Limb (tissue), 2 donors: ENCODE data around the gene SYNPR.
A peak's percentile ranks its signal among the peaks of the same experiment; 100 is the strongest.

ENCODE experiments used
- DNase-seq, 2 donors: peaks; one replicate each; pipeline ENCODE4 v3.0.0-alpha.2; 2016; ENCODE audit errors: extremely low spot score in 2 of 2

Gene SYNPR

DNA sequence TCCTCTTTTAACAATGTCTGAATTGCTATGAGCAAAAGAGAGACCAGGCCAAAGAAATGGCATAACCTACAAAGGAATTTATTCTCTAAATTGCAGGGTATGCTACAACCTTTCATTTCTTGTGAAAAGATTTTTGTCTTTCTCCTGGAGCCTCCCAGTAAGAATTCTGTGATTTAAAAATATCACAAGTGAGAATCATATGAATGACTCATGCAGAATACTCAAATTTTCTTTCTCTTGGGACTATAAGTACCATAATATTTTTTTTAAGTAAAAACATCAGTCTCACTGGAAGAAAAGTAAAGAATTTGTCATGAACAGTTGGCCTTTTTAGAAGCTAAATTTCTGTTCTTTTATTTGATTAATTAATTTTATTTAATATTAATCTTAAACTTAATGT lies 26.3 kb downstream of the SYNPR start:
- no peak for DNase-seq

DNA sequence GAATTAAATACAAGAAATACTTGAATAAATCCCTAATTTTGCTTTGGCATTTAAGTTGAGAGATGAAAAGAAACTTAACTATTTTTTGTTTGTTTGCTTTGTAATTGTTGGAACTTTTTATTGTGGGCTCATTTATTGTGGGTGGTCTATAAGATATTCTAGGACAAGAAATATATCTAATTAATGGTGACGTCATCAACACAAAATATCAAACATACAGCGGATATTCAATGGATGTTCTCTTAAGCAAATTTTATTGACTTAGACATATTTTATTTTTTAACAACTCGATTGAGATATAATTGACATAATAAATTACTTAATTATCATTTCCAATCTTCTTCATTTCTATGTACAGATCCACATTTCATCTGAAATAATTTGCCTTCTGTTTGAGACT lies 30.0 kb downstream of the SYNPR start:
- no peak for DNase-seq

DNA sequence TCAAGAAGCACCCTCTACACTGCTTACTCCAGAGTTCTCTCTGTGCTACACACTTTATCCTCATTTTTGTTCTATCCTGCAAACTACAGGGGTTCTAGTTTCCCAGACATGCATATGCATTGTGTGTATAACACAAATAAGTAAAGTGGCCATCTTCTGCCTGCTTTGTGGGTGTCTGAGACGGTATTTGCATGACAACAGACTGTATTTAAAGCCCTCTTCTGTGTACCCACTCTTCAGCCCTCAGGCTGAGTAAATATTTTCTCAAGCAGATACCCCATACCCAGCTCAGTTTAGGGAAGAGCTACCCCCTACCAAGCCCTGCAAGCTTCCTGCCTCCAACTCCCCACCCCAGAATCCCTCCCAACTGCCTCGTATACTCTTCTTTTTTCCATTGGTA lies 31.7 kb downstream of the SYNPR start:
- no peak for DNase-seq

DNA sequence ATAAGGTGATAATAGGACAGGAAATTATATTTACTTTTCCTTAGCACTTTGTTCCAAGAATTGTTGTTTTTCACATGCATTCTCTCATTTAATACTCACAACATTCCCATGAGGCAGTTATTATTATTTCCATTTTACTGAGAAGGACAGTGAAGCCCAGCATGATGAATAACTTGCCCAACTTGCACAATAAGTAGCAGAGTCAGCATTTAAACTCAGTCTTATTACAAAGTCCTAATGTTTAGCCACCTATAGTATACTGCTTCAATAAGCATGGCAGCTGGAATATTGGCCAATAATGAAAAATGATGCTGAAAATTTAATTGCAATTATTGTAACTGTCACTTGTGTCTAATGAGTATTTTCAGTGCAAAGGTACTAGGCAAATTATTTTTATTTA lies 45.7 kb downstream of the SYNPR start:
- no peak for DNase-seq

DNA sequence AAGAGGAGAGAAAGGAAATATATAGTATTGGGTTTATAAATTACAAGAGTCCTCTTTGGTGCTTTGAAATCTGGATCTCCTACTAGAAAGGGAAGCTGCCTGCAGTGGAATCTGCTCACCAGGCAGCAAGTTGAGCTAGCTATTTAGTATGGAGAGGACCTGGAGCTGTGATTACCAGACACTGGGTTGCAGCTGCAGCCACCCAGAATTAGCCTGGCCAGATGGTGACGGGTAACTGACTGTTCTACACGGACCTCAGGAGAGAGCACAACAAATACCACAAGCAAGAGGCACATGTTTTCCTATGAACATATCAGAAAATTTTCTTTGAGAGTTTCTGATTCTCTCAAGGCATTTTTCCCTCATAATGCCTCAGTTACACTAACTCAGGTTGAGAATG lies 46.5 kb downstream of the SYNPR start:
- DNase-seq: no peak

DNA sequence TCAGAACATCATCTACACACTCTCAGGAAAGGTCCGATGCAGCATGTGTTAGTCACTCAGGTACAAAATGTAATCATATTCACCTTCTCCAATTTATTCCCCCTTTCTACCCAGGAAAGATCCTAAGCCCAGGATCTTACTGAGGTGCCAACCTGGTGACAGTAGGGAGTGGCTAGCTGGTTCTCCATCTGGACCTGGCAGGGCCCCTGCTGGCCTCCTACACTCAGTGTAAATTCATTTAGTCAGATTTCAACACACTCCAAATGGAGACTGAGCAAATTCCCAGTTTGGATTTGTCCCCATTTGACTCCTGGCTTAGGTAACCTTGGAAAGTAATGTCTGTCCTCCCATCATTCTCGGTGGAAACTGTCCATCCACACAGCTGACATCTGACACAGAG lies 47.3 kb downstream of the SYNPR start:
- no peak for DNase-seq

DNA sequence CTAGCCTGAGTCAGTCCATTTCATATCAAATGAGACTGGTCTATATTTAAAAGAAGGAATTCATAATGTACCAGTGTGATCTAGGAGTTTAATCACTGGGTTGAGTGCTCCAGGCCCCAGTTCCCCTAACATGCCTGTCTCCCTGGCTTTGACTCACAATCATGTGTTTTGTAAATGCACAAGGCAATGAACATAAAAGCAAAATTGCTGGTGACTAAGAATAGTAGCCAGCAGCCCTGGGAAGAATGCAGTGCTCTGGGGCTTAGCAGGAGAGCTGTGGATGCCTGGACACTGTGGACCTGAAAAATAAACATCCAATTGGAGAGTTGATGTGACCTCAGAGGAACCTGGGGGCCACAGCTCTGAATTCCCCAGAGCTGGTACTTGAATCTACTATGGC lies 50.3 kb downstream of the SYNPR start:
- DNase-seq: no peak

DNA sequence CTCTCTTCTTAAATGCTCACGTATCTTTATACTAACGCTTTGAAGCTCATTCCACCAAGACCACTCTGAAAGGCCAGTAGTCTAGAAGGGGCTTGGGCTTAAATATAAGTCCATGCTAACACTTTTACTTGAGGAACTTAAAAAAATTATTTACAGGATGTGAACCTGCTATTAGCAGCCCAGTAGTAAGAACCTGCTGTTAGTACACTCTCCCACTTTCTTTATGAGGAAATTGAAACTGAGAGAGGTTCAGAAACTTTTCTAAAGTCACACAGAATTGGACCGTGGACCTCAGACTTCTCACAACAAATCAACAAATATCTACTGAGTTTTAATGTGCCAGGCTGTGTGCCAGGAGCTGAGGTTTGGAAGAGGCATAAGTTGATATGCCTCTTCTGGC lies 53.4 kb downstream of the SYNPR start:
- no peak for DNase-seq

DNA sequence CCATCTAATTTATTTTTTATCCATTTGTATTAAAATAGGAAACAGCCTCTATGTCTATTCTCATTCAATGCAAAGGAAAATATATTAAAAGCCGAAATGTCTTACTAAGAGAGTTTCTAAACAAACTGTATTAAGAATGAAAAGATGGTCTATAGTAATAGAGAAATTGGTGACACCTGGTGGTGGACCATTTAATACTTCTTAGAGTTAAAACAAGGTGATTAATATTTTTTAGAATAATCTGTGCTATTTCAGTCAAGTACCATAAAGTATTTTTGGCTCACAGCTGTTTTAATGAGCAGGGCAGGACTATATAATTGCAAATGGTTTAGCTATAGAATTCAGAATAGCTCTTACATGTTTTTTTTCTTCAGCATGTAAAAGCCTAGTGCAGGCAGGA lies 55.7 kb downstream of the SYNPR start:
- no peak for DNase-seq

DNA sequence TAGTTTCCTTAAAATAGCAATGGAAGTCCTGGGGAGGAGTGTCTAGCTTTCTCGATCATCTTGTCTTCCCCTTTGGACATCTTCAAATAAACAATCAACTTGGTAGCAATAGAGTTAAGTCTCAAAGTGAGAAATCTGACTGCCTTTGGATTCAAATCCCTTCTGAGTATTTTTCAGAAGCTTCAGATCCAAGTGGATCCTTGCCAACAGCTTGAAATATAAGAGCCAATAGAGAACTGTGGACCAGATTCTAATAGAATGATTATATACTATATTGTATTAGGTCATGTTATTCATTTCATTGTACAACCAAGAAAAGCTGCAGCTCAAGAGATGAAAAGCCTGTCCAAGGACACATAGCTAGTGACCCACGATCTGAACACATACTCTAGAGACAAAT lies 60.2 kb downstream of the SYNPR start:
- DNase-seq: no peak

DNA sequence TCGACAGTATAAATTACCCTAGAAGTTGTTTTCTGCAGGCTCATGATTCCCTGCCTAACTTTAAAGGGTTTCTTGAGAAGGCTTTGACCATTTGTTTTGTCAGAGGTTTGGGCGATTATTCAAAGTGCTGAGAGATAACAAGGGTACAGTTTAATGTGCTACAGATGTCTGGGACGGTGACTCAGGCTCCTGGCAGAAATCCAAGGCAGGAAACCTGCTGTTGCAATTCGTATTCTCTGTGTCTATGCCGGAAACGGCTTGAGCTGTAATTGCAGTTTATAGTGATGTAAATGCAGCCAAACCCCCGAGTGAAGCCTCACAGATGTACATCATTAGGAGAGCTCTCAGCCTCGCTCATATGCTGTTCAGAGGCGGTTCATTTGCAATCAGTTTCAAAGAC lies 65.6 kb downstream of the SYNPR start:
- DNase-seq: peak; percentile 80 to 86

DNA sequence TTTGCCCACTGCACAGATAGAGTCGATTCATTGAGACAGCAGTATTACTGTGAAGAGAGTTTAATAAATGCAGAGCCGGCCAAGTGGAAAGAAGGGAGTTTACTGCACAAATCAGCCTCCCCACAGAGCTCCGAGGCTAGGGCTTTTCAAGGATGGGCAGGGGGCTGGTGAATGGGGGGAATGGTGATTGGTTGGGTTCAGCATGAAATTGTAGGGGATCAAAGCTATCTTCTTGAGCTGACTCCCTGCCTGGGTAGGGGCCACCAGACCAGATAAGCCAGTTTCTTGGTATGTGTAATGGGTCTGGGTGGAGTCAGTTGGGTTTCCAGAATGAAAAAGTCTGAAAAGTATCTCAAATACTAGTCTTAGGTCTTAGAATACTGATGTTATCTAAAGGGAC lies 66.6 kb downstream of the SYNPR start:
- no peak for DNase-seq

DNA sequence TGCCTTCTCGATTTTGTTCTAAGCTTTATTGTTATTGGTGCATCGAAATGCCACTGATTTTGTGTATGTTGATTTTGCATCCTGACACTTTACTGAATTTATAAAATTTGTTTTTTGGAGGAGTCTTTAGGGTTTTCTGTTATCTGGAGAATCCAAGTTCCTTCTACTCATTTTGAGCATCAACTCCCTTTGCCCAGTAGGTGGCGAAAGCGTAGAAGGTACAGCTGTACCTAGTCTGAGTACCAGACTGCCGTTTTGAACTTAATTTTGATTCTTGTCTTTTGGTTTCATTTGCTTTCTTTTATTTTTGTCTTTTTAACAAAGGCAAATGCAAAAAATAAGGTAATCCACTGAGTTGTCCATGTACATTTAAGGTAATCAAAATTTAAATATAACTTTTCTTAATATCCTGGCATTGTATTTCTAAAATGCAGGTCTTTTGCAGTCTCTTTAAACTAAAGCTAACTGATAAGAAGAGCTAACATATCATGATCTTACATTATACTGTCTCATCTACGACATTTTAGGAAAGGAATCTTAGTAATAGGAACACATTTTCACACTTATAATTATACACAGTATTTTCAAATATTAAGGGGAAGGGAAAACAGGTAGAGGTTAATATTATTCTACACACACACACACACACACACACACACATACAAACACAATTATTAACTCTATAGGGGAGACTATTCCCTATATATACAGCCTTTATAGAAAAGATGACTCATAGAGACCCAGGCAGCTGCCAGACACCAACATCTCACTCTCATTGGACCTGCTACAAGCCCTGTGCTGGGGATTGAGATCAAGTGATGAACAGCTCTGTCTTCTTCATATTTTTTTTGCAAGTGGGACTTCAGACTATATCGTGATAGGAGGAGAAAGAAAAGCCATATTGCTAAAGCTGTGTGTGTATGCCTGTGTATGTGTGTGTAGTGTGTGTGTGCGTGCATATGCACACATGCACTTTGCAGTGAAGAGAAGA lies 71.8 kb downstream of the SYNPR start:
- DNase-seq: peak; percentile 52 to 53

DNA sequence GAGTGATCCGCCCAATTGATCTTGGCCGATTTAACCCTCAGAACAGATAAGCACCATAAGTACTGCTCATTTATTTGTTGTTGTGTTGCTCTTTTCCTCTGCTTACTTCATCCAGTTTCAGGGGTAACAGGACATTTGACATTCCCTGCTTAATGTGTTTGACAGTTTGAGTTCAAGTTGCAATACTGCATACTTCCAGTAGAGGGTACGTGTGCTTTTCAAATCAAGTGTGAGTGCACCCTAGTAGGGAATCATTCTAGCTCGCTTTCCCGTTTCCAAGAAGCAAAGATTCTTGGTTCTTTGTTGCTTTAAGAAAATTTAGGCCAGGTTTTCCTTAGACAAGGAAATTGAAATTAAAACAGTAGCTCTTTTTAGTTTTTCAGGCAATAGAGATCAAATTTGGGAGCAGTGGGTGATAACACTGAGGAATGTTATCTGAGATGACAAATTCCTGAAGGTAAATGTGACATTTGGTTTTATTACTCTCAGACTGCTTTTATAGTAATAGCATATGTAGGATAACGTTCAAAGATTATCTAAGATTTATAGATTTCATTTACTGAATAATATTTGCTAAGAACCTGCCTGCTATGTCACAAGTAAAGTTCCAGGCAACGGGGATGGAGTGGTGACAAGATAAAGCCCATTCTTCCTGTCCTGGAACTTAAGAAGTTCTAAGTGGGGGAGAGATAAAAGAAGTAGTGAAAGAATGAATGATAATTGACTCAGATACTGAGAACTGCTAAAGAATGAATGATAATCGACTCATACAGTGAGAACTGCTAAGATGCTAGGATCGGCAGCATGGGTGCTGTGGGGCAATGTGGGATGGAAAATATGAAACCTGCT lies 73.3 kb downstream of the SYNPR start:
- DNase-seq: peak in 1 of 2 donors; percentile 61

DNA sequence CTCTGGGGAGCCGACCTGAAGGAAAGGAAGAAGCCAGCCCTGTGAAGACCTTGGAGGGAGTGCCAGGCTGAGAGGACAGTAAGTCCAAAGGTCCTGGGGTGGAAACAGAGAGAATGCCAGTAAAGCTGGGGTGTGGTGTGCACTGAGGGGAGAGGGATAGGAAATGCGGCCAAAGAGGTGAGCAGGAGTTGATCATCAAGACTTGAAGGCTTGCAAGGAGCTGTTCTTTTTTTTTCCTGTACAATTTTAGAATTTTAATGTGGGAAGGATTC lies 73.8 kb downstream of the SYNPR start:
- no peak for DNase-seq

DNA sequence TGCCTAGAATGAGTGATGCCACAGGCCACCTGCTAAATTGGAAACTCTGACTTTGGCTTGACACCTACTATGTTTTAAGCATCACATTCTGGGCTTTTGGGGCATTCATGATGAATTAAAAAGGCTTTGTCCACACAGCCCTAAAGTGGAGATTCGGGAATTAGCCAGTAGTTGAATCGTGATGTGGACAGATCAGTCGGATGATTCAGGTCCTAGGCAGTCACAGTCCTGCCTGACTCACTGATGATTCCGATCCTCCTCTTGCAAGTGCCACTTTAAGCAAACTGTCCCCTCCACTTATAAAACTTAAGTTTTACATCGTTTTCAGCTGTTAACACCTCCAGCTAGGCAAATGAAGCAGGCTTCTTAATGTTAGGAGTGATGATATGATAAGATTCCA lies 75.3 kb downstream of the SYNPR start:
- DNase-seq: no peak

DNA sequence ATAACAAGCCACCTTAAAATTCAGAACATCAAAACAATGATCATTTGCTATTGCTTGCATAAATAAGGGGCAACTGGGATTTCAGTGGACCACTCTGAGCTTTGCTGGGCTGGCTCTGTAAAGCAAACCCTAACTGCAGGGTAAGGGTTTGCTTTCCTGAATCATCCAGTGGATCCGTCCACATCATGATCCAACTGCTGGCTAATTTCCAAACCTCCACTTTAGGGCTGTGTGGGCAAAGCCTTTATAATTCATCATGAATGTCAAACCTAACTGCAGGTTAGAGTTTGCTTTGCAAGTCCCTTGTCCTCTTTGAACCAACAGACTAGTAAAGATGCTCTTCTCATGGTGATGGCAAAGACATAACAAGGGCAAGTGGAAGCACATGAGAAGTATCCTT lies 76.1 kb downstream of the SYNPR start:
- DNase-seq: no peak

DNA sequence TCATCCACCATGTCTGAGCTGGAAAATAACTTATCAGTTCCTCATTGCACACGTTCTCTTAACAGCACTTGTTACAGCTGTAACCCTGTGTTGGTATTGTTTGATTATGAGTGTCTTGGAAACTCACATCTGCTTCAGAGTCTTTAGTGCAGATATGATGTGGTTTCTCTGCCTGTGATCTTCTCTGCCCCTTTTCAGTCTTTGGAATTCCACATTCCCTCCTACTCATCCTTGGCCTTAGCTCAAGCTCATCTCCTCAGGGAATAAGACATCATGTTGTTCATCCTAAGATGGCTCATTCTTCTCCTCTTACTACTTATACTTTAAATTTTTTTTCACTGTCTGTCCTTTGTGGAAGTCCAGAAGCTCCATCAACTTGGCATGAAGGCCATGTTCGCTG lies 77.7 kb downstream of the SYNPR start:
- DNase-seq: no peak

DNA sequence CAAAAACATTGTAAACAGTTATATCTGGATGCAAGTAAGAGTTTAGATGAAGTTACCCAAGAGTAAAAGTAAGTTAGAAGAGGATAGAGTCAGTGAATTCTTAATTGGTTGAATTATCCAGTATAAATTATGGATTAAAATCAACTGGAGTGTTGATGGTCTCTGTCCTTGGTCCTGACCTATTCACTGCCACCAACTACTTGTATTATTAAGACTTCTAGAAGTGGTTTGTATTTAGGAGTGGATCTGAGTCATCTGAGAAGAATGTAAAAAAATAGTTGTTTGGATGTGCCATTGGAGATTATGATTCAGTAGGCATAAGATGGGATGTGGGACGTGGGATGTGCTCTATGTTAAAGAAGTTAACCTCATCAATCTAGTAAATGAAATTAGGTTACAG lies 86.4 kb downstream of the SYNPR start:
- DNase-seq: peak in 1 of 2 donors; percentile 21

DNA sequence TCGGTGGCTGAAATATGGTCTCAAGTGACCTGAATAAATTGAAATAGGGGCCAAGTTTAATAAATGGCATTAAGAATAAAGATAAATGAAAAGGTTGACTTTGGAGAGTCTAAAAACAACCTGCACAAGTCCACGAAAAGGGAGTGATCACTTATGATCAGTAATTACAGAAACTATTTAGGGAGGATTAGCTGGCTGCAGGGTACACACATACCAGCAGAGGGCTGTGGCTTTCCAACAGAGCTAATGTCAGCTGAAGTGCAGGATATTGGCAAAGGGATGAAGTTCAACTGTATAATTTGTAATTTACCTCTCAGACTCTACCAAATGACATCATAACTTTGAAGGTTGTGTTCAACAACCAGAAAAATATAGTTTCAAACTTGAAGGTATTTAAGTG lies 86.8 kb downstream of the SYNPR start:
- DNase-seq: no peak

DNA sequence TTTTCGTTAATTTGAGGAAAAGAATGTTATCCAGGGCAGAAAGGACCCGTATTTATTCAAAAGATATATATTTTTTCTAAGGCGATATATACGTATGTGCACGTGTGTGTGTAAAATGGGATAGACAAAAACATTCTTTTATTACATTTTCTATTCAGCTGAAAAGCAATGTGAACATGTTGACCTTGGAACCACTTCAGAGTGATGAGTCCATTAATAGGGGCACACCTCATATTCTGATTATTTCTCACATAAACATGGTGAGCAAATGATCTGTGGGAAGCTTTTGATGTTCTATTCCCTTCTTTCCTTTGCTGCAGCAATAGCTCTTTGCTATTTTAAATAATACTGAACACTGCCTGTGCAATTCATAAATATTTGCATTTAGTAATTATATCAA lies 87.6 kb downstream of the SYNPR start:
- DNase-seq: no peak

DNA sequence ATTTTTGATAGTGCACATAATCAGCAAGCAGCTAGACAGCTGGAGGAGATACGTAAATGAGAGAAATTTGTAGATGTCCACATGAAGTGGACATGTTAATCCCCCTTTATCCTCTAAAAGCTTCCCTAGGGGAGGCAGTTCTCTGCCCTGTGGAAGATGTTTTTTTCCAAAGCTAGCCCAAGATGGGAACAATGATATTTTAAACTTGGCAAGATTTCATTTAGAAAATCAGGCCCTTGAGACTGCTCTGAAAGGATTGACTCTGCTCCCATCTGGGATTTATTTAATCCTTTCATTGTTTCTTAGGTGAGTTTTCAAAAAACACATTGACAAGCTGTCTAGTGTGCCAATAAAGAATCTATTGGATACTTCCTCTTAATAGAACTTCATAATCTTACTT lies 92.0 kb downstream of the SYNPR start:
- DNase-seq: no peak

DNA sequence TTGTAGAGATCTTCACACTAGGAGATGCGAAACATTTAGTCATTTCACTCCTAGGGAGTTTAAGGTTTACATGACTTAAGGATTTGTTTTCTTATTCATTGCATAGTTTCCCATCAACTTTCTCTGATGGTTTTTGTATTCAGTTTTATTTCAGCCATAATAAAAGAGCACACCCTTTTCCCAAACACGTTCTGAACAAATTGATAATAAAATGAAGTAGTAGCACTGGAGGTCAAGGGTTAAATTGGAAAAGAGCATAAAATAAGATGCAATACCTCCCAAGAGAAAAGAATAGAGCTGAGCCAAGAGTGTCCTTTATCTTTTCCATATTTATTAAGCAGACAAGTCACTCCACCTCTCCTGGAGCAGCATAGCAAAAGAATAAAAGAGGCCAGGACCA lies 104.9 kb downstream of the SYNPR start:
- DNase-seq: no peak
